GM12872 (cell line): ENCODE data around the gene ERCC2.

Experiments
- TF ChIP-seq, protein P1 (sequence below): IDR thresholded peaks from 3 replicates; pipeline ENCODE4 v1.5.1; 2011; ENCODE audit warnings: low read depth, mild to moderate bottlenecking, low read length, moderate library complexity; ENCODE audit not compliant: insufficient read depth

The ERCC2 gene

GRCh38 chr19:45409557-45409920 is 39.2 kb upstream of the ERCC2 start:
- TF ChIP-seq, protein P1, sequence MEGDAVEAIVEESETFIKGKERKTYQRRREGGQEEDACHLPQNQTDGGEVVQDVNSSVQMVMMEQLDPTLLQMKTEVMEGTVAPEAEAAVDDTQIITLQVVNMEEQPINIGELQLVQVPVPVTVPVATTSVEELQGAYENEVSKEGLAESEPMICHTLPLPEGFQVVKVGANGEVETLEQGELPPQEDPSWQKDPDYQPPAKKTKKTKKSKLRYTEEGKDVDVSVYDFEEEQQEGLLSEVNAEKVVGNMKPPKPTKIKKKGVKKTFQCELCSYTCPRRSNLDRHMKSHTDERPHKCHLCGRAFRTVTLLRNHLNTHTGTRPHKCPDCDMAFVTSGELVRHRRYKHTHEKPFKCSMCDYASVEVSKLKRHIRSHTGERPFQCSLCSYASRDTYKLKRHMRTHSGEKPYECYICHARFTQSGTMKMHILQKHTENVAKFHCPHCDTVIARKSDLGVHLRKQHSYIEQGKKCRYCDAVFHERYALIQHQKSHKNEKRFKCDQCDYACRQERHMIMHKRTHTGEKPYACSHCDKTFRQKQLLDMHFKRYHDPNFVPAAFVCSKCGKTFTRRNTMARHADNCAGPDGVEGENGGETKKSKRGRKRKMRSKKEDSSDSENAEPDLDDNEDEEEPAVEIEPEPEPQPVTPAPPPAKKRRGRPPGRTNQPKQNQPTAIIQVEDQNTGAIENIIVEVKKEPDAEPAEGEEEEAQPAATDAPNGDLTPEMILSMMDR: no peak

DNA sequence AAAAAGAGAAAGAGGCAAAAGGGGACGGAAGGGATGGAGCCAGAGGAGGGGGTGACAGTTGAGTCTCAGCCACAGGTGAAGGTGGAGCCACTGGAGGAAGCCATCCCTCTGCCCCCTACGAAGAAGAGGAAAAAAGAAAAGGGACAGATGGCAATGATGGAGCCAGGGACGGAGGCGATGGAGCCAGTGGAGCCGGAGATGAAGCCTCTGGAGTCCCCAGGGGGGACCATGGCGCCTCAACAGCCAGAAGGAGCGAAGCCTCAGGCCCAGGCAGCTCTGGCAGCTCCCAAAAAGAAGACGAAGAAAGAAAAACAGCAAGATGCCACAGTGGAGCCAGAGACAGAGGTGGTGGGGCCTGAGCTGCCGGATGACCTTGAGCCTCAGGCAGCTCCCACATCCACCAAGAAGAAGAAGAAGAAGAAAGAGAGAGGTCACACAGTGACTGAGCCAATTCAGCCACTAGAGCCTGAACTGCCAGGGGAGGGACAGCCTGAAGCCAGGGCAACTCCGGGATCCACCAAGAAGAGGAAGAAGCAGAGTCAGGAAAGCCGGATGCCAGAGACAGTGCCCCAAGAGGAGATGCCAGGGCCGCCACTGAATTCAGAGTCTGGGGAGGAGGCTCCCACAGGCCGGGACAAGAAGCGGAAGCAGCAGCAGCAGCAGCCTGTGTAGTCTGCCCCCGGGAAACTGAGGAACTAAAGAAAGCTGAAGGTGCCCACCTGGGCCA is 38.6 kb upstream of the ERCC2 start:
- TF ChIP-seq, protein P1: no peak

DNA sequence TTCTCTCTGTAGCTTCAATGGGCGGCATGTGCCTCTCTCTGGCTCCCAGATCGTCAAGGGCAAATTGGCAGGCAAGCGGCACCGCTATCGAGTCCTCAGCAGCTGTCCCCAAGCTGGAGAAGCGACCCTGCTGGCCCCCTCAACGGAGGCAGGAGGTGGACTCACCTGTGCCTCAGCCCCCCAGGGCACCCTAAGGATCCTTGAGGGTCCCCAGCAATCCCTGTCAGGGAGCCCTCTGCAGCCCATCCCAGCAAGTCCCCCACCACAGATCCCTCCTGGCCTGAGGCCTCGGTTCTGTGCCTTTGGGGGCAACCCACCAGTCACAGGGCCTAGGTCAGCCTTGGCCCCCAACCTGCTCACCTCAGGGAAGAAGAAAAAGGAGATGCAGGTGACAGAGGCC is 37.7 kb upstream of the ERCC2 start:
- TF ChIP-seq, protein P1: no peak

GRCh38 chr19:45407091-45407375 is 36.7 kb upstream of the ERCC2 start:
- TF ChIP-seq, protein P1: 0 out of 3 replicates have a peak, but pooled peaks have one; percentile 1

GRCh38 chr19:45406226-45407090 is 36.1 kb upstream of the ERCC2 start, which contains the start of gene POLR1G:
Gene POLR1G (plus strand): TSS chr19:45406644. CDS start chr19:45406697, 53 bp downstream.
- TF ChIP-seq, protein P1: no peak

DNA sequence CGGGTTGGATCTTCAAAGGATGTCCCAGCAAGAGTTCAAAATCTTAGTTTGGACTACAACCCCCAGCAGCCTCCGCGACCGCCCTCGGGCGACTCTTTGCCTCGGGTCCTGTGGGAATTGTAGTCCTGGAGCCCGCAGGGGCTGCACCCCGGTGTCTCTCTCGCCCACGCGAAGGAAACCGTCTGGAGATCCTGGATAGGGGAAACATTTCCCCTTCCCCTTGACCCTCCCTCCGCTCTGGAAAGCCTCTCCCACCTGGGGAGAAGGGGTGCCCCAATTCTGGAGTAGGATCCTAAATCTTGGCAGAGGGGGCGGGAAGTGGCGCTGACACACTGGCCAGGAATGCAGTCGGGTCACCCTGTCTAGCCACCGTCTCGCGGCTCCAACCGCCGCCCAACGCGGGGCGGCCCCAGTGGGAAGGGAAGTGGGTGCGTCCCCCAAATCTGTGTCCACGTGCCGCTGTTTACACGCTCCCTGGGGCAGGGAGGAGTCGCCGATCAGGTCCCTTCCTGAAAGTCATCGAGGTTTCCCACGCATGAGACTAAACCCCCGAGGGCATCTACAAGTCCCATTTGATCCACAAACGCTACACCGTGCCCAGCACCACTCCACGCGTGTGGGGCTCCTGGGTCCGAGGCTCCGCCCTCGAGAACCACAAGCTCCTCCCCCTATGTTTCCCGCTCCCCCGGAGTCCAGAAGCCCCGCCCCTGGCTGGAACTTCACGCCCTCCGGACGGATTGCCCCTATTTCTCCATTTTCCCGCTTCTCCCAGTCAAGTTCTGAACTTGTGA is 35.3 kb upstream of the ERCC2 start:
- TF ChIP-seq, protein P1: no peak
